Sigmoid colon (tissue), 7 donors: ENCODE results near the gene RIN1. TPM values are rescaled to one million over a fixed set of nuclear protein-coding genes. Genes with fewer than 3 reads are reported as not detected.

Experiments used
- DNase-seq: peaks from one replicate; pipeline ENCODE4 v3.0.0-alpha.2; 2019
- H3K27ac ChIP-seq, 4 donors: fragments of 200-600 bp; sonication (generic); one replicate each; pipeline ENCODE4 v1.5.1; 2016 to 2019; ENCODE audit warnings: mild to moderate bottlenecking in 1 of 4
- H3K27me3 ChIP-seq, 3 donors: fragments of 200-600 bp; sonication (generic); one replicate each; pipeline ENCODE4 v1.5.1; 2019; ENCODE audit warnings: mild to moderate bottlenecking in 1 of 3
- H3K36me3 ChIP-seq, 4 donors: fragments of 200-600 bp; sonication (generic); one replicate each; pipeline ENCODE4 v1.5.1; 2016 to 2019
- H3K4me1 ChIP-seq, 4 donors: fragments of 200-600 bp; sonication (generic); one replicate each; pipeline ENCODE4 v1.5.1; 2017 to 2019
- H3K4me3 ChIP-seq, 4 donors: fragments of 200-600 bp; sonication (generic); one replicate each; pipeline ENCODE4 v1.5.1; 2017 to 2019; ENCODE audit warnings: mild to moderate bottlenecking in 2 of 4, moderate library complexity in 1 of 4
- H3K9me3 ChIP-seq, 4 donors: fragments of 200-600 bp in 3 of 4; sonication (generic) in 3 of 4; one replicate each; pipeline versions ENCODE4 v1.5.1 to v1.6.1; 2013 to 2019
- EP300 ChIP-seq, 4 donors: sonication (generic); formaldehyde crosslinking; IDR thresholded peaks; one replicate each; pipeline ENCODE4 v1.6.1; 2017; ENCODE audit warnings: antibody characterized with exemption in 4 of 4
- POLR2A ChIP-seq, 2 donors: fragments of 450-650 bp; IDR thresholded peaks; one replicate each; pipeline ENCODE4 v1.6.1; 2016; ENCODE audit warnings: antibody characterized with exemption in 2 of 2, mild to moderate bottlenecking in 2 of 2, moderate library complexity in 2 of 2
- POLR2AphosphoS5 ChIP-seq, 4 donors: sonication (generic); formaldehyde crosslinking; IDR thresholded peaks; one replicate each; pipeline ENCODE4 v1.6.1; 2017; ENCODE audit warnings: antibody characterized with exemption in 4 of 4
- WGBS, 2 donors: extraction: QIAGEN DNeasy Blood & Tissue Kit; methylation state at CpG; one replicate each; pipeline ENCODE4 v1.1.7; 2013; 5-methylcytosine and 5-hydroxymethylcytosine counted together
- intact Hi-C: fragments of 100-400 bp; cut with DNase I; formaldehyde crosslinking; loops from one replicate; pipeline ENCODE4 v1.15.1; 2023
- polyA plus RNA-seq, 3 donors: library from polyadenylated mRNA; stranded (reverse); fragments of 200-250 nt; gene quantifications; one replicate each; pipeline ENCODE4 v1.2.3, GENCODE V29; 2013
- total RNA-seq, 4 donors: library from RNA; depleted of rRNA; stranded (reverse); fragments of >200 nt; gene quantifications; one replicate each; pipeline ENCODE4 v1.1.0, GENCODE V29; 2016
- TF ChIP-seq, protein P1 (sequence below), 4 experiments: fragments of 450-650 bp in 3 of 4; fragments of 200-600 bp in 1 of 4; IDR thresholded peaks; one replicate each; pipeline ENCODE4 v1.5.1; 2016 to 2019; ENCODE audit warnings: antibody characterized with exemption in 4 of 4, mild to moderate bottlenecking in 3 of 4, moderate library complexity in 2 of 4
- donor health status: healthy with polysubstance abuse.
- donor health status: Bipolar disorder and iron deficiency.
- donor health status: healthy.

The RIN1 gene
- total and polyA plus RNA-seq, 7 donors, result 0.68 to 10.2 (median 2.9) TPM

DNA sequence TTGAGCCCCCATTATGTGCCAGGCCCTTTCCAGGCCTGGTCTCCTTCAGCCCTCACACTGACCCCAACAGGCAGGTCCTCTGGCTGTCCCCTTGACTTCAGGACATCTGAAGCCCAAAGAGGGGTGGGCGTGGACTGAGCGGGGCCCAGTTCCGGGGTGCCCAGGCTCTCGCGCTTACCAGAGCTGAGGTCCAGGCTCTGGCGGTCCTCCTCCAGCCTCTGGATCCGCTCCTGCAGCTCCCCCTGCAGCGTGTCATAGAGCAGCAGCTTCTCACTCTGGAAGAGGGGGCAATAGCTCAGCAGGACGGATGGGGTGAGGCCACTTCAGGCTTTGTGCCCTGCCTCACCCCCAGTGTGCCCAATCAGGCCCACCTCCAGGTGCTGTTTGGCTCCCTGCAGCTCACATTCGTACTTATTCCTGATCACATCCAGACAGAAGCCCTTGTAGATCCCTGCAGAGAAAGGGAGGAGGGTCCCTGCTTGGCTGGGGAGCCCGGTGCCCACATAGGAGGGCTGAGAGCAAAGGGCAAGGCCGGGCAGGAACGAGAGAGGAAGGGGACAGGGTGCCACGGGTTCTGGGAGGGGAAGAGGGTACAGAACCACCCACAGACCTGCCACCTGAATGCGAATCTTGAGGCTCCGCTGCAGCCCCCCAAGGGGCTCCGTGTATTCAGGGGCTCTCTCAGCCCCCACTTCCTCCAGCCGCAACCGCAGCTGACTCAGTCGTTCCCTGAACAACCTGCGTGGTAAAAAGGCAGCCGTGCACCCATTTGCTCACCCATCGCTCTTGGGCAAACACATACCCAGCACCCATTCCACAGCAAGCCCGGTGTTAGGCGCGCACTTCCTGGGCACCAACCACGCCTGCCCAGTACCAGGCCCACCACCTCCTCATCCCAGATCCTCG is 4.6 kb upstream of the RIN1 start:
- Histone ChIP-seq H3K27me3 (no peaks in the 10 kb centered on the region), H3K4me1 (peaks cover 0 to 37% (median 37%) of the 10 kb centered on the region in 4 donors), H3K27ac (no peak overlapping the region), H3K36me3 (peaks cover 10 to 58% (median 33%) of the 10 kb centered on the region in 4 donors), H3K9me3 (no peaks in the 10 kb centered on the region), H3K4me3 (no peak overlapping the region)
- intact Hi-C loops, result no loop called here
- 93 to 95% methylated on average over 28 of the region's 28 CpGs for WGBS, 2 donors
- no peak for TF ChIP-seq POLR2A (IDR thresholded peaks at IDR 0.05)
- TF ChIP-seq, protein P1, sequence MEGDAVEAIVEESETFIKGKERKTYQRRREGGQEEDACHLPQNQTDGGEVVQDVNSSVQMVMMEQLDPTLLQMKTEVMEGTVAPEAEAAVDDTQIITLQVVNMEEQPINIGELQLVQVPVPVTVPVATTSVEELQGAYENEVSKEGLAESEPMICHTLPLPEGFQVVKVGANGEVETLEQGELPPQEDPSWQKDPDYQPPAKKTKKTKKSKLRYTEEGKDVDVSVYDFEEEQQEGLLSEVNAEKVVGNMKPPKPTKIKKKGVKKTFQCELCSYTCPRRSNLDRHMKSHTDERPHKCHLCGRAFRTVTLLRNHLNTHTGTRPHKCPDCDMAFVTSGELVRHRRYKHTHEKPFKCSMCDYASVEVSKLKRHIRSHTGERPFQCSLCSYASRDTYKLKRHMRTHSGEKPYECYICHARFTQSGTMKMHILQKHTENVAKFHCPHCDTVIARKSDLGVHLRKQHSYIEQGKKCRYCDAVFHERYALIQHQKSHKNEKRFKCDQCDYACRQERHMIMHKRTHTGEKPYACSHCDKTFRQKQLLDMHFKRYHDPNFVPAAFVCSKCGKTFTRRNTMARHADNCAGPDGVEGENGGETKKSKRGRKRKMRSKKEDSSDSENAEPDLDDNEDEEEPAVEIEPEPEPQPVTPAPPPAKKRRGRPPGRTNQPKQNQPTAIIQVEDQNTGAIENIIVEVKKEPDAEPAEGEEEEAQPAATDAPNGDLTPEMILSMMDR (IDR thresholded peaks at IDR 0.05), result no peak
- TF ChIP-seq EP300 (IDR thresholded peaks at IDR 0.05), result no peak
- no peak for TF ChIP-seq POLR2AphosphoS5 (IDR thresholded peaks at IDR 0.05)
- peak; percentile 58 for DNase-seq

DNA sequence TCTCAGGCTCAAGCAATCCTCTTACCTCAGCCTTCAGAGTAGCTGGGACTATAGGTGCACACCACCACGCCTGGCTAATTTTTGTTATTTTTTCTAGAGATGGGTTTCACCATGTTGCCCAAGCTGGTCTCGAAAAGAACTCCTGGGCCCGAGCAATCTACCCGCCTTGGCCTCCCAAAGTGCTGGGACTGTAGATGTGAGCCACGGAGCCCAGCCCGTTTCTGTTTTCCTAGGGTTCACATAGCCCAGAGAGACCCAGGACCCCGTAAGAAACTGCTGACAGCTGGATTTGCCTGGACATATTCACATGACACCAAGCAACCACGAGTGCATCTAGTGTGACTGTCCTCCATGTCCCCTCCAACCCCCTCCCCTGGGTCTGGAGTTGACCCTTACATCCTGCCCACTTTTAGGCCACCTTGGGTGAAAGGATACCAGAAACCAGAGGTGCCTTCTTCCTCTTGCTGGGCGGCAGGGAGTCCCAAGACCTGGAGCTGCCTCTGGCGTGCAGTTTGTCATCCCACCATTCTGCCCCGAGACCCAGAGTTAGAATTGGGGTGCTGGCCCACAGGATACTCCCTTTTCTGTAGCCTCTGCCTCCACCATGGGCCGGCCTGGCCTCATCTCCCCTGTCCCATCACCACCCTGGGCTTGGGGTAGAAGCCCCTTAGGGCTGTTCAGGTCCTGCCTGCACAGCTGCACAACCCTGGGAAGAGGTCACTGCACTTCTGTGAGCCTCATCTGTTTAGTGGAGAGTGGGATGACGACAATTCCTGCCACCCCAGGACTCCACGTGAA is 3.7 kb upstream of the RIN1 start:
- Histone ChIP-seq H3K27me3 (no peaks in the 10 kb centered on the region), H3K27ac (no peak overlapping the region), H3K9me3 (no peaks in the 10 kb centered on the region), H3K4me1 (peaks cover 0 to 39% (median 38%) of the 10 kb centered on the region in 4 donors), H3K36me3 (peaks cover 10 to 58% (median 33%) of the 10 kb centered on the region in 4 donors), H3K4me3 (no peak overlapping the region)
- 81 to 86% methylated on average over 14 of the region's 14 CpGs for WGBS, 2 donors
- TF ChIP-seq, protein P1 (IDR thresholded peaks at IDR 0.05), result no peak
- no peak for TF ChIP-seq POLR2A (IDR thresholded peaks at IDR 0.05)
- no peak for TF ChIP-seq EP300 (IDR thresholded peaks at IDR 0.05)
- no peak for TF ChIP-seq POLR2AphosphoS5 (IDR thresholded peaks at IDR 0.05)
- DNase-seq, result peak; percentile 55
- intact Hi-C loops, result no loop called here

DNA sequence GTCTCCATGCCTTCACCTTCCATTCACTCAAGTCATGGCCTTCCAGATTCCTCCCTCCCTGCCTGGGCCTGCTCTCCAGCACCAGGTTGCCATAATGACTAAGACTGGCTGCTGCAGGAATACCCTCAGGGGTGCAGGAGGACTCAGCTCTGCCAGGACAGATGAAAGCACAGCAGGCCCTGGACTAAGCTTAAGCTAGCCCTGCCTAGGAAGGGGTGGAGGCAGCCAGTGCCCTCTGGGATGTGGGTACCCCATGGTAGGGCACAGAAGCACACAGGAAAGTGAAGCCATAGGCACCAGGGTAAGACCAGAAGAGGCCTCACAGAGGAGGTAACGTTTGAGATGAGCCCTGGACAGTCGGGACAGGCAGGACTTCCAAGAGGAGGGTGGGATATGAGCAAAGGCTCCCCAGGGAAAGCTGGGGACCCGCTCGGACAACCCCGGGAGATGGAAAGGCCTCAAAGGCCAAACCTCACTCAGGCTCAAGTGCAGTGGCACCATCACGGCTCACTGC is 3.0 kb upstream of the RIN1 start:
- peak; percentile 36 for DNase-seq
- WGBS, 2 donors, result 92% methylated on average over 6 of the region's 6 CpGs

More for the DNA sequence above, 3.0 kb upstream of the RIN1 start:
- TF ChIP-seq POLR2AphosphoS5 (IDR thresholded peaks at IDR 0.05), result no peak
- TF ChIP-seq, protein P1 (IDR thresholded peaks at IDR 0.05), result no peak
- no peak for TF ChIP-seq POLR2A (IDR thresholded peaks at IDR 0.05)
- TF ChIP-seq EP300 (IDR thresholded peaks at IDR 0.05), result no peak
- no peak overlapping the region for H3K27ac ChIP-seq
- peaks cover 10 to 58% (median 33%) of the 10 kb centered on the region in 4 donors for H3K36me3 ChIP-seq
- peaks cover 0 to 40% (median 38%) of the 10 kb centered on the region in 4 donors for H3K4me1 ChIP-seq
- H3K27me3 ChIP-seq, result no peaks in the 10 kb centered on the region
- intact Hi-C loops, result no loop called here
- H3K4me3 ChIP-seq, result no peak overlapping the region
- H3K9me3 ChIP-seq, result no peaks in the 10 kb centered on the region
